Panc1 (cell line): ENCODE results near the gene SLC25A41.

Experiments used
- POLR2AphosphoS5 ChIP-seq: IDR thresholded peaks from 2 replicates; pipeline ENCODE4 v1.6.1; 2012; ENCODE audit warnings: mild to moderate bottlenecking, low read depth, low read length, moderate library complexity
- SIN3A ChIP-seq: IDR thresholded peaks from 2 replicates; pipeline ENCODE4 v1.6.1; 2012; ENCODE audit warnings: low read depth, mild to moderate bottlenecking, low read length, moderate library complexity, borderline replicate concordance; ENCODE audit not compliant: insufficient read depth
- TCF7L2 ChIP-seq: IDR thresholded peaks from 2 replicates; pipeline ENCODE4 v1.6.1; 2011; ENCODE audit warnings: mild to moderate bottlenecking, low read depth, low read length, inconsistent platforms
- TF ChIP-seq, protein P1 (sequence below): fragments of 450-650 bp; IDR thresholded peaks from 2 replicates; pipeline ENCODE4 v1.5.1; 2017; ENCODE audit warnings: mild to moderate bottlenecking
- TF ChIP-seq, protein P2 (sequence below), 2 experiments: IDR thresholded peaks; 2 replicates each; pipeline ENCODE4 v1.6.1; 2011 to 2012; ENCODE audit warnings: low read depth in 2 of 2, control low read depth in 1 of 2, low read length in 1 of 2, mild to moderate bottlenecking in 1 of 2, moderate library complexity in 1 of 2; ENCODE audit not compliant: insufficient read depth in 1 of 2

DNA sequence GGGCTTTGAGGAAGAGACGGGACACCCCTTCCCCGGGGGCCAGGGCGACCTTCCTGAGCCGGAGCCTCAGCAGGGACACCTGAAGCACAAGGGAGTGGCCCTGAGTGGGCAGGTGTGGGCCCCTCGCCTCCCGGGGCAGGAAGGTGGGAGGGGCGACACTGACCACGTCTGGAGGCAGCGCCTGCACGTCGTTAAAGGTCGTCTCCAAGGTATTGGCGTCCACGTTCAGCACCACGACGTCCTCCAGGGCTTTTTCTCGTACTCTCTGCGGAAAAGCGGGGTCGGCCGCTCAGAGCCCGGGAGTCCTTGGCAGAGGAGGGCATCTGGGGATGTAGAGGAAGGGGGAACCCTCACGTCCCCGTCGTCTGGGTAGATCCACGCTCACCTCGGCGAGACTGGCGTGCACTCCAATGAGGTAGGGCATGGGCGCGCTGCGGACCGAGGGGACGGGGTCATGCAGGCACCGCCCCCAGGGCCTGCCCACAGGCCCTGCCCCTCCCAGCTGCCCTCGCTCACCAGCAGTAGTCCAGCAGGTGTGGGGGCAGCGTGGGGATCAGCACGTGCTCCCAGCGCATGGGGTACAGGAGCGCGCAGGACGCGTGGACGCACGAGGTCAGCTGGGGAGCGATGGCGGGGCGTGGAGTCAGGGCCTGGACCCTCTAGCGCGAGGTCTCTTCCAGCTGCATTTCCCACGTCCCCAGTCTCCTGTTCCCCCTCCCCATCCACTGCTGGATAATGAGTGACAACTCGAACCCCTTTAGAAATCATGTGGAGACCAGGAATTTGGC, 42.0 kb upstream of the SLC25A41 start:
- TF ChIP-seq POLR2AphosphoS5: no peak
- TF ChIP-seq, protein P1, sequence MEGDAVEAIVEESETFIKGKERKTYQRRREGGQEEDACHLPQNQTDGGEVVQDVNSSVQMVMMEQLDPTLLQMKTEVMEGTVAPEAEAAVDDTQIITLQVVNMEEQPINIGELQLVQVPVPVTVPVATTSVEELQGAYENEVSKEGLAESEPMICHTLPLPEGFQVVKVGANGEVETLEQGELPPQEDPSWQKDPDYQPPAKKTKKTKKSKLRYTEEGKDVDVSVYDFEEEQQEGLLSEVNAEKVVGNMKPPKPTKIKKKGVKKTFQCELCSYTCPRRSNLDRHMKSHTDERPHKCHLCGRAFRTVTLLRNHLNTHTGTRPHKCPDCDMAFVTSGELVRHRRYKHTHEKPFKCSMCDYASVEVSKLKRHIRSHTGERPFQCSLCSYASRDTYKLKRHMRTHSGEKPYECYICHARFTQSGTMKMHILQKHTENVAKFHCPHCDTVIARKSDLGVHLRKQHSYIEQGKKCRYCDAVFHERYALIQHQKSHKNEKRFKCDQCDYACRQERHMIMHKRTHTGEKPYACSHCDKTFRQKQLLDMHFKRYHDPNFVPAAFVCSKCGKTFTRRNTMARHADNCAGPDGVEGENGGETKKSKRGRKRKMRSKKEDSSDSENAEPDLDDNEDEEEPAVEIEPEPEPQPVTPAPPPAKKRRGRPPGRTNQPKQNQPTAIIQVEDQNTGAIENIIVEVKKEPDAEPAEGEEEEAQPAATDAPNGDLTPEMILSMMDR: no peak
- TF ChIP-seq SIN3A: no peak
- TF ChIP-seq TCF7L2: no peak
- TF ChIP-seq, protein P2, sequence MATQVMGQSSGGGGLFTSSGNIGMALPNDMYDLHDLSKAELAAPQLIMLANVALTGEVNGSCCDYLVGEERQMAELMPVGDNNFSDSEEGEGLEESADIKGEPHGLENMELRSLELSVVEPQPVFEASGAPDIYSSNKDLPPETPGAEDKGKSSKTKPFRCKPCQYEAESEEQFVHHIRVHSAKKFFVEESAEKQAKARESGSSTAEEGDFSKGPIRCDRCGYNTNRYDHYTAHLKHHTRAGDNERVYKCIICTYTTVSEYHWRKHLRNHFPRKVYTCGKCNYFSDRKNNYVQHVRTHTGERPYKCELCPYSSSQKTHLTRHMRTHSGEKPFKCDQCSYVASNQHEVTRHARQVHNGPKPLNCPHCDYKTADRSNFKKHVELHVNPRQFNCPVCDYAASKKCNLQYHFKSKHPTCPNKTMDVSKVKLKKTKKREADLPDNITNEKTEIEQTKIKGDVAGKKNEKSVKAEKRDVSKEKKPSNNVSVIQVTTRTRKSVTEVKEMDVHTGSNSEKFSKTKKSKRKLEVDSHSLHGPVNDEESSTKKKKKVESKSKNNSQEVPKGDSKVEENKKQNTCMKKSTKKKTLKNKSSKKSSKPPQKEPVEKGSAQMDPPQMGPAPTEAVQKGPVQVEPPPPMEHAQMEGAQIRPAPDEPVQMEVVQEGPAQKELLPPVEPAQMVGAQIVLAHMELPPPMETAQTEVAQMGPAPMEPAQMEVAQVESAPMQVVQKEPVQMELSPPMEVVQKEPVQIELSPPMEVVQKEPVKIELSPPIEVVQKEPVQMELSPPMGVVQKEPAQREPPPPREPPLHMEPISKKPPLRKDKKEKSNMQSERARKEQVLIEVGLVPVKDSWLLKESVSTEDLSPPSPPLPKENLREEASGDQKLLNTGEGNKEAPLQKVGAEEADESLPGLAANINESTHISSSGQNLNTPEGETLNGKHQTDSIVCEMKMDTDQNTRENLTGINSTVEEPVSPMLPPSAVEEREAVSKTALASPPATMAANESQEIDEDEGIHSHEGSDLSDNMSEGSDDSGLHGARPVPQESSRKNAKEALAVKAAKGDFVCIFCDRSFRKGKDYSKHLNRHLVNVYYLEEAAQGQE (IDR thresholded peaks at IDR 0.05; ENCODE audit: insufficient read depth in 1 of 2, low read depth in 2 of 2, low read length in 1 of 2): no peak
